ENCODE data around the gene KIF13A.

DNA sequence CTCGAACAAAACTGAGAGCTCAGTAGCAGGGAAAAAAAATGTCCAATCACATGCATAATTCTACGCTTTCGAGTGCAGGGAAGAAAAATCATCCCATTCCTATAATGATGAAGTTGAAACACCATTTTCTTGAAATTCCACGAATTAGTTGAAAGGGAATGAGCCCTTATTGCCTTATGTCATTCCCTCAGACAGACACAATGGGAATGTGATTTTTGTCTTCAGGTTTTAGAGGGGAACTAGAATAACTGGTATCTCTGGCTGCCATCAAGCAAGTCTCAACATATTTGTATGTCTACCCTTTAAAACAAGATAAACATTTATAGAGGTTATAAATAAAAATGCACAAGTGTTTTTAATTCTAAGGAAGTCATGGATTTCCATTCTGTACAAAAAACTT lies 87.9 kb downstream of the KIF13A start:
- no peak for TF ChIP-seq ETV6 (conservative IDR thresholded peaks at IDR 0.05 in 1 of 2, IDR thresholded peaks at IDR 0.05 in 1 of 2; ENCODE audit: borderline replicate concordance in 1 of 2, low read depth in 1 of 2)
- no peak for TF ChIP-seq EZH2 (IDR thresholded peaks at IDR 0.05; ENCODE audit: borderline replicate concordance, control insufficient read depth, low read depth, low read length)
- no peak for TF ChIP-seq NFYB (IDR thresholded peaks at IDR 0.05; ENCODE audit: insufficient read depth, low read depth, low read length)
- no peak for TF ChIP-seq TAF1 (IDR thresholded peaks at IDR 0.05; ENCODE audit: borderline replicate concordance, low read depth, low read length)
- TF ChIP-seq, protein P1, sequence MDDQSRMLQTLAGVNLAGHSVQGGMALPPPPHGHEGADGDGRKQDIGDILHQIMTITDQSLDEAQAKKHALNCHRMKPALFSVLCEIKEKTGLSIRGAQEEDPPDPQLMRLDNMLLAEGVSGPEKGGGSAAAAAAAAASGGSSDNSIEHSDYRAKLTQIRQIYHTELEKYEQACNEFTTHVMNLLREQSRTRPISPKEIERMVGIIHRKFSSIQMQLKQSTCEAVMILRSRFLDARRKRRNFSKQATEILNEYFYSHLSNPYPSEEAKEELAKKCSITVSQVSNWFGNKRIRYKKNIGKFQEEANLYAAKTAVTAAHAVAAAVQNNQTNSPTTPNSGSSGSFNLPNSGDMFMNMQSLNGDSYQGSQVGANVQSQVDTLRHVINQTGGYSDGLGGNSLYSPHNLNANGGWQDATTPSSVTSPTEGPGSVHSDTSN (IDR thresholded peaks at IDR 0.05; ENCODE audit: insufficient replicate concordance, low read depth, low read length), result no peak
- TF ChIP-seq, protein P2, sequence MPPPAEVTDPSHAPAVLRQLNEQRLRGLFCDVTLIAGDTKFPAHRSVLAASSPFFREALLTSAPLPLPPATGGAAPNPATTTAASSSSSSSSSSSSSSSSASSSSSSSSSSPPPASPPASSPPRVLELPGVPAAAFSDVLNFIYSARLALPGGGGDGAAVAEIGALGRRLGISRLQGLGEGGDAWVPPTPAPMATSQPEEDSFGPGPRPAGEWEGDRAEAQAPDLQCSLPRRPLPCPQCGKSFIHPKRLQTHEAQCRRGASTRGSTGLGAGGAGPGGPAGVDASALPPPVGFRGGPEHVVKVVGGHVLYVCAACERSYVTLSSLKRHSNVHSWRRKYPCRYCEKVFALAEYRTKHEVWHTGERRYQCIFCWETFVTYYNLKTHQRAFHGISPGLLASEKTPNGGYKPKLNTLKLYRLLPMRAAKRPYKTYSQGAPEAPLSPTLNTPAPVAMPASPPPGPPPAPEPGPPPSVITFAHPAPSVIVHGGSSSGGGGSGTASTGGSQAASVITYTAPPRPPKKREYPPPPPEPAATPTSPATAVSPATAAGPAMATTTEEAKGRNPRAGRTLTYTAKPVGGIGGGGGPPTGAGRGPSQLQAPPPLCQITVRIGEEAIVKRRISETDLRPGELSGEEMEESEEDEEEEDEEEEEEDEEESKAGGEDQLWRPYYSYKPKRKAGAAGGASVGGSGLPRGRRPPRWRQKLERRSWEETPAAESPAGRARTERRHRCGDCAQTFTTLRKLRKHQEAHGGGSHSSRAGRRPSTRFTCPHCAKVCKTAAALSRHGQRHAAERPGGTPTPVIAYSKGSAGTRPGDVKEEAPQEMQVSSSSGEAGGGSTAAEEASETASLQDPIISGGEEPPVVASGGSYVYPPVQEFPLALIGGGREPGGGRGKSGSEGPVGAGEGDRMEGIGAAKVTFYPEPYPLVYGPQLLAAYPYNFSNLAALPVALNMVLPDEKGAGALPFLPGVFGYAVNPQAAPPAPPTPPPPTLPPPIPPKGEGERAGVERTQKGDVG (CRISPR knock-in tag; IDR thresholded peaks at IDR 0.05), result no peak
- TF ChIP-seq ASH2L (IDR thresholded peaks at IDR 0.05; ENCODE audit: borderline replicate concordance, low read depth), result no peak
- no peak for TF ChIP-seq RCOR1 (conservative IDR thresholded peaks at IDR 0.05; ENCODE audit: low read depth, low read length)

Measured in GM12878 (cell line).